WTC11 (cell line): ENCODE results near the gene HTR3C.
"Not testable (repeated sequence)": the region's sequence is repeated elsewhere in the genome, so short reads cannot be mapped to it uniquely, and the experiment has no call there.

ENCODE experiments used
- CTCF ChIP-seq: fragments of 200-600 bp; IDR thresholded peaks from 2 replicates; pipeline ENCODE4 v1.8.0; 2022; ENCODE audit warnings: antibody characterized with exemption
- ESRRA ChIP-seq: sonication (generic); formaldehyde crosslinking; IDR thresholded peaks from 2 replicates; pipeline ENCODE4 v1.8.1; 2022; ENCODE audit warnings: mild to moderate bottlenecking, missing genetic modification reagents, borderline replicate concordance
- STAT6 ChIP-seq: sonication (generic); formaldehyde crosslinking; conservative IDR thresholded peaks from 2 replicates; pipeline ENCODE4 v1.8.1; 2023; ENCODE audit warnings: mild to moderate bottlenecking, low read depth, missing genetic modification reagents, moderate library complexity
- TEAD4 ChIP-seq: sonication (generic); formaldehyde crosslinking; IDR thresholded peaks from 2 replicates; pipeline ENCODE4 v1.8.0; 2022; ENCODE audit warnings: mild to moderate bottlenecking, missing genetic modification reagents
- ZNF281 ChIP-seq: sonication (generic); formaldehyde crosslinking; IDR thresholded peaks from 2 replicates; pipeline ENCODE4 v1.8.0; 2023; ENCODE audit warnings: mild to moderate bottlenecking, missing genetic modification reagents

- not testable (repeated sequence) for TF ChIP-seq CTCF; TEAD4 (CRISPR knock-in tag); ZNF281 (CRISPR knock-in tag); STAT6; ESRRA (CRISPR knock-in tag)
These were observed 45.6 kb upstream of the HTR3C start for GRCh38 chr3:184007143-184007813.
